Mucosa of descending colon (tissue), 3 donors: ENCODE measurements around the gene ACOT6. TPM values are rescaled to one million over a fixed set of nuclear protein-coding genes. Genes with fewer than 3 reads are reported as not detected.
"Not testable (repeated sequence)": the region's sequence is repeated elsewhere in the genome, so short reads cannot be mapped to it uniquely, and the experiment has no call there.

Experiments
- ATAC-seq: fragments of 200-7000 bp; cut with Tn5 transposase; one replicate; pipeline ENCODE4 v1.9.1; 2020; ENCODE audit warnings: mild to moderate bottlenecking, moderate library complexity
- DNase-seq, 3 donors: peaks; one replicate each; pipeline ENCODE4 v3.0.0-alpha.2; 2020
- H3K36me3 ChIP-seq: fragments of 200-600 bp; one replicate; pipeline ENCODE4 v1.8.0; 2021; ENCODE audit warnings: low read depth, mild to moderate bottlenecking
- H3K4me1 ChIP-seq: fragments of 200-600 bp; one replicate; pipeline ENCODE4 v1.8.0; 2021; ENCODE audit warnings: low read depth, mild to moderate bottlenecking
- H3K4me3 ChIP-seq: fragments of 200-600 bp; one replicate; pipeline ENCODE4 v1.8.0; 2021; ENCODE audit warnings: mild to moderate bottlenecking
- H3K9me3 ChIP-seq: fragments of 200-600 bp; one replicate; pipeline ENCODE4 v1.8.0; 2021; ENCODE audit warnings: mild to moderate bottlenecking
- CTCF ChIP-seq: fragments of 200-600 bp; IDR thresholded peaks from one replicate; pipeline ENCODE4 v1.8.0; 2022; ENCODE audit warnings: antibody characterized with exemption, mild to moderate bottlenecking
- intact Hi-C, 2 donors: fragments of 100-400 bp; cut with DNase I in 1 of 2; cut with micrococcal nuclease in 1 of 2; formaldehyde crosslinking; loops; one replicate each; pipeline versions ENCODE4 v1.11.0 to v1.11.1; 2022; cut with DNase I, micrococcal nuclease
- total RNA-seq, 3 donors: library from RNA; stranded (reverse); fragmentation: NEBNext Ultra II Directional in 2 of 3; extraction: Animal tissue kit (Norgen Biotek cat#: 25700) in 2 of 3; gene quantifications; one replicate each; pipeline versions ENCODE4 v1.2.1 to v1.2.4, GENCODE V29; 2021 to 2023
- donor health status: DM: no; HTN: no; CAD: no; lungs with moderate emphysema.
- donor health status: DM: no; HTN: no; CAD: no.
- donor health status: DM: no; HTN: yes; CAD: no.

Gene ACOT6
- total RNA-seq, 3 donors from 2014 or later: not detected

DNA sequence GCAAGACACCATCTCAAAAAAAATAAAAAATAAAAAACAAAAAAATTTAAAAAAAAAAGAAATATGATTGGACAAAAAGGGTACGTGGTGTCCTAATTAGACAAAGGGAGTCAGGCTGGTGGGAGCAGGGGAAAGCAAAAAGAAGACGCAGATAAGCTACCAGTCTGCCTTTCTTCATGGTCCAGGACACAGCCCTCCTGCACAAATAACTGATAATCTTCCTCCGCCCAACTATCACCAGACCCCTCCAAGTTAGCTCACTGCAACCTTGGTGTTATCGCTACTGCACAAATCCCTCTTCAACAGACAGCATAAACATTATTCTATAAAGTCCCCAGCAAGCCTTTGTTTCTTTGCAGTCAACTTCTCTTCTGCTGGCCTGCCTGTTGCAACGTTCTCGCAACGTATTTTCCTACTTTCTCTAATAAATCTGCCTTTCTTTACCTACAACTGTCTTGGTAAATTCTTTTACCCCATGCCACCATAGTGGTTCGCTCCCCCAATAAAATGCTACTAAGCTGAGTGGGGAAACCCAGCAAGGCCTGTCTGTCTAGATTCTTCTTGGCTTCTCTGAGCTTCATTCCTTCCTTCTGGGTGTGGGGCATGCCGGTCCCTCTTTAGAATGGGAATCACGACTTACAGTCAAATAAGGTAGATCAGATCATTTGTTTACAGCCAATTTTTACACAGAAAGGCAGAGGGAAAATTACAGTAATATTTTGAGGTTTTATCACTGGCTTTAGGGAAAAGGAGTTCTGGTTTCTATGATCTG lies 17.9 kb downstream of the ACOT6 start:
- no peak for TF ChIP-seq CTCF
- Histone ChIP-seq H3K9me3 (no peaks in the 10 kb centered on the region), H3K36me3 (no peaks in the 10 kb centered on the region), H3K4me1 (peaks cover 4% of the 10 kb centered on the region), H3K4me3 (no peak overlapping the region)
- DNase-seq (no peak), ATAC-seq (no peak)
- intact Hi-C loops: loop anchor here (5.0 to 10.0 kb wide), 2 partner anchors 123 to 135 kb away; partner anchors contain the start of gene RIOX1 (in 1 of the 2)

DNA sequence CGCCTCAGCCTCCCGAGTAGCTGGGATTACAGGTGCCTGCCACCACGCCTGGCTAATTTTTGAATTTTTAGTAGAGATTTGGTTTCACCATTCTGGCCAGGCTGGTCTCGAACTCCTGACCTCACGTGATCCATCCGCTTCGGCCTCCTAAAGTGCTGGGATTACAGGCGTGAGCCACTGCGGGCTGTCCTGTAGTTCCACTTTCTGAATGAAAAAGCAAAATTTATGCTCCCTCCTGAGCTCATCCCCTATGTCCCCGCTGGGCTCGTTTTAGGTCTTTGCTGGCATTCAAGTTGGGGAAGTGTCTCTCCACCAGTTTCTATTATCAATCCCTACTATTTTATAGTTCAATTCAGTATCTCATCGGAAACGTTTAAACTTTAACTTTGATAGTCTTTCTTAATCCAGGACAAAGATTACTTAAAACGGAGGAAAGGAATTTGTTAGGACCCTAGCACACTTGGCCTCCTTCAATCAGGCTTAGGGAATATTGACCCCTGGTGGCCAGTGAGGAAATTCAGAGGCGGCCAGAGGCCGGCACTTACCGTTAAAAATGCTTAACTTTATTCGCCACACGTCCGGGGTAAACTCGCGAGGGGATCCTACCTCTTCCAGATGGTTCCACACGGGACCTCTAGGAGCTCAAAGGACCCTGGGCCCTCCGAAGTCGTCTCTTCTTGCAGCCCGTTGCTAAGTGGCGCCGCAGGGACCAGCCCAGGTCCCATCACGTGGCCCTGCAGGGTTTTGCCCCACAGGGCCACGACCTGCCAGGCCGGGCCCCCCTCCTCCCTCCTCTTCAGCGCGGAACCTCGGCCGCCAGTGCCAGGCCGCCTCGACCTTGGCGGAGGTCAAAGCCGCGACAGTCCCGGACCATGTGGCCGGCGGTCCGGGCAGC lies 21.0 kb downstream of the ACOT6 start:
- intact Hi-C loops: loop anchor here (5.0 to 10.0 kb wide), 2 partner anchors 126 to 139 kb away; partner anchors contain the start of gene RIOX1 (in 1 of the 2)
- peak in 2 of 3 donors; percentile 68 to 77 for DNase-seq
- H3K4me1 ChIP-seq: peaks cover 4% of the 10 kb centered on the region
- TF ChIP-seq CTCF: peak; percentile 79
- no peak overlapping the region for H3K4me3 ChIP-seq
- H3K9me3 ChIP-seq: no peaks in the 10 kb centered on the region
- H3K36me3 ChIP-seq: no peaks in the 10 kb centered on the region
- peak; percentile 90 for ATAC-seq

- no peak overlapping the region for H3K4me3 ChIP-seq
- peaks cover 4% of the 10 kb centered on the region for H3K4me1 ChIP-seq
- no peaks in the 10 kb centered on the region for H3K9me3 ChIP-seq
- ATAC-seq (peak; percentile 82), DNase-seq (peak; percentile 42 to 63 (median 62))
- no peaks in the 10 kb centered on the region for H3K36me3 ChIP-seq
- intact Hi-C loops: loop anchor here (5.0 to 10.0 kb wide), 2 partner anchors 127 to 139 kb away; partner anchors contain the start of gene RIOX1 (in 1 of the 2)
- no peak for TF ChIP-seq CTCF
Observed at GRCh38 chr14:73634011-73634833, 21.9 kb downstream of the ACOT6 start.

- not testable (repeated sequence) for H3K4me1 ChIP-seq, DNase-seq, H3K36me3 ChIP-seq, ATAC-seq, H3K4me3 ChIP-seq, H3K9me3 ChIP-seq
- intact Hi-C loops: loop anchor here in 1 of 2 donors (10.0 kb wide), 1 partner anchor 142 kb away; the partner anchor contains the start of gene RIOX1
Observed at GRCh38 chr14:73636355-73636754, 24.0 kb downstream of the ACOT6 start.

GRCh38 chr14:73637830-73638229 lies 25.5 kb downstream of the ACOT6 start:
- TF ChIP-seq CTCF: no peak
- H3K4me3 ChIP-seq: no peak overlapping the region
- intact Hi-C loops: loop anchor here in 1 of 2 donors (10.0 kb wide), 1 partner anchor 143 kb away; the partner anchor contains the start of gene RIOX1
- ATAC-seq (no peak), DNase-seq (no peak)
- H3K4me1 ChIP-seq: peaks cover 4% of the 10 kb centered on the region
- no peaks in the 10 kb centered on the region for H3K36me3 ChIP-seq
- no peaks in the 10 kb centered on the region for H3K9me3 ChIP-seq
